Muscle of back (tissue), 11 donors: Measurements from ENCODE around the gene PPP2R3A. TPM values are rescaled to one million over a fixed set of nuclear protein-coding genes. Genes with fewer than 3 reads are reported as not detected.

ENCODE experiments used
- DNase-seq, 3 donors: peaks; one replicate each; pipeline versions ENCODE4 v3.0.0 to v3.0.0-alpha.2; 2013
- polyA plus RNA-seq, 10 donors: library from polyadenylated mRNA; unstranded; fragments of 120-200 nt; gene quantifications; one replicate each; pipeline ENCODE4 v1.2.1, GENCODE V29; 2013; ENCODE audit not compliant: insufficient read length in 10 of 10

The PPP2R3A gene
- polyA plus RNA-seq, 10 donors, result 32.6 to 82.8 (median 53.3) TPM

GRCh38 chr3:136194409-136195257, 229.1 kb downstream of the PPP2R3A start:
- peak in 2 of 3 donors; percentile 24 to 68 for DNase-seq

GRCh38 chr3:136195258-136196063, 229.9 kb downstream of the PPP2R3A start:
- peak in 2 of 3 donors; percentile 73 to 85 for DNase-seq

- DNase-seq, result no peak
Measured at GRCh38 chr3:136196064-136196400, 230.5 kb downstream of the PPP2R3A start, which contains the start of gene MSL2. MSL2 (minus strand) TSS chr3:136196335; CDS start chr3:136195113, 1,222 bp downstream.

- DNase-seq, result peak; percentile 100
Measured at GRCh38 chr3:136196401-136197158, 231.1 kb downstream of the PPP2R3A start.

GRCh38 chr3:136197159-136197793, 231.7 kb downstream of the PPP2R3A start:
- no peak for DNase-seq

Other genes starting within 250 kb of the PPP2R3A start
- 10 to 100 TPM; 22.8 to 30.3 (median 24.8) TPM for gene MSL2, start 230.6 kb downstream of the PPP2R3A start, polyA plus RNA-seq